ENCODE data around the gene CNTNAP4. TPM values are rescaled to one million over a fixed set of nuclear protein-coding genes. Genes with fewer than 3 reads are reported as not detected.

Gene CNTNAP4
- total RNA-seq, 2 experiments from 2014 or later, result not detected

GRCh38 chr16:76389126-76389525, 111.9 kb downstream of the CNTNAP4 start:
- ATAC-seq (no peak), DNase-seq (no peak)
- no peak overlapping the region for H3K4me3 Mint-ChIP-seq
- H3K27ac Mint-ChIP-seq, result no peak overlapping the region
- H3K27me3 Mint-ChIP-seq, result no peaks in the 10 kb centered on the region
- H3K9me3 Mint-ChIP-seq (ENCODE audit: low read depth), result peaks cover 1% of the 10 kb centered on the region
- CTCF ChIA-PET, result no interaction called here
- H3K36me3 Mint-ChIP-seq, result no peaks in the 10 kb centered on the region
- no peaks in the 10 kb centered on the region for H3K4me1 Mint-ChIP-seq

- H3K9me3 Mint-ChIP-seq (ENCODE audit: low read depth), result peaks cover 2% of the 10 kb centered on the region
- H3K36me3 Mint-ChIP-seq, result no peaks in the 10 kb centered on the region
- no peaks in the 10 kb centered on the region for H3K27me3 Mint-ChIP-seq
- CTCF ChIA-PET, result no interaction called here
- H3K4me1 Mint-ChIP-seq, result no peaks in the 10 kb centered on the region
- ATAC-seq (no peak), DNase-seq (no peak)
- no peak overlapping the region for H3K27ac Mint-ChIP-seq
- no peak overlapping the region for H3K4me3 Mint-ChIP-seq
These were observed 113.3 kb downstream of the CNTNAP4 start for GRCh38 chr16:76390476-76390875.

GRCh38 chr16:76396977-76397376, 119.8 kb downstream of the CNTNAP4 start:
- no peaks in the 10 kb centered on the region for H3K36me3 Mint-ChIP-seq
- peaks cover 7% of the 10 kb centered on the region for H3K9me3 Mint-ChIP-seq (ENCODE audit: low read depth)
- no peaks in the 10 kb centered on the region for H3K27me3 Mint-ChIP-seq
- DNase-seq (no peak), ATAC-seq (no peak)
- CTCF ChIA-PET, result no interaction called here
- no peak overlapping the region for H3K4me3 Mint-ChIP-seq
- no peak overlapping the region for H3K27ac Mint-ChIP-seq
- no peaks in the 10 kb centered on the region for H3K4me1 Mint-ChIP-seq

- CTCF ChIA-PET, result no interaction called here
- Mint-ChIP-seq H3K4me1 (no peaks in the 10 kb centered on the region), H3K4me3 (no peak overlapping the region), H3K9me3 (ENCODE audit: low read depth) (peaks cover 5% of the 10 kb centered on the region), H3K27ac (no peak overlapping the region), H3K27me3 (no peaks in the 10 kb centered on the region), H3K36me3 (no peaks in the 10 kb centered on the region)
- DNase-seq, result no peak
- ATAC-seq, result no peak
These were observed 132.5 kb downstream of the CNTNAP4 start for GRCh38 chr16:76409706-76410105.

- H3K27ac Mint-ChIP-seq, result no peak overlapping the region
- H3K4me1 Mint-ChIP-seq, result no peaks in the 10 kb centered on the region
- H3K9me3 Mint-ChIP-seq (ENCODE audit: low read depth), result peaks cover 2% of the 10 kb centered on the region
- ATAC-seq (no peak), DNase-seq (no peak)
- CTCF ChIA-PET, result no interaction called here
- no peaks in the 10 kb centered on the region for H3K36me3 Mint-ChIP-seq
- H3K27me3 Mint-ChIP-seq, result no peaks in the 10 kb centered on the region
- no peak overlapping the region for H3K4me3 Mint-ChIP-seq
These were observed 144.4 kb downstream of the CNTNAP4 start for GRCh38 chr16:76421571-76421970.

- H3K36me3 Mint-ChIP-seq, result no peaks in the 10 kb centered on the region
- H3K27me3 Mint-ChIP-seq, result no peaks in the 10 kb centered on the region
- H3K27ac Mint-ChIP-seq, result no peak overlapping the region
- no peak overlapping the region for H3K4me3 Mint-ChIP-seq
- CTCF ChIA-PET, result no interaction called here
- H3K9me3 Mint-ChIP-seq (ENCODE audit: low read depth), result peaks cover 7% of the 10 kb centered on the region
- no peak for DNase-seq
- no peaks in the 10 kb centered on the region for H3K4me1 Mint-ChIP-seq
- ATAC-seq, result no peak
These were observed 151.7 kb downstream of the CNTNAP4 start for GRCh38 chr16:76428858-76429257.

- Mint-ChIP-seq H3K4me3 (no peak overlapping the region), H3K36me3 (no peaks in the 10 kb centered on the region), H3K27me3 (no peaks in the 10 kb centered on the region), H3K4me1 (no peaks in the 10 kb centered on the region), H3K9me3 (ENCODE audit: low read depth) (peaks cover 3% of the 10 kb centered on the region), H3K27ac (no peak overlapping the region)
- ATAC-seq, result no peak
- no peak for DNase-seq
- CTCF ChIA-PET, result no interaction called here
These were observed 164.2 kb downstream of the CNTNAP4 start for GRCh38 chr16:76441391-76441790.

GRCh38 chr16:76441876-76442275, 164.7 kb downstream of the CNTNAP4 start:
- CTCF ChIA-PET, result no interaction called here
- H3K27me3 Mint-ChIP-seq, result no peaks in the 10 kb centered on the region
- H3K36me3 Mint-ChIP-seq, result no peaks in the 10 kb centered on the region

GRCh38 chr16:76443973-76444372, 166.8 kb downstream of the CNTNAP4 start:
- Mint-ChIP-seq H3K4me1 (no peaks in the 10 kb centered on the region), H3K36me3 (no peaks in the 10 kb centered on the region), H3K9me3 (ENCODE audit: low read depth) (peaks cover 10% of the 10 kb centered on the region), H3K4me3 (no peak overlapping the region), H3K27ac (no peak overlapping the region), H3K27me3 (no peaks in the 10 kb centered on the region)
- CTCF ChIA-PET, result no interaction called here
- no peak for ATAC-seq
- DNase-seq, result no peak

More at GRCh38 chr16:76441876-76442275, 164.7 kb downstream of the CNTNAP4 start:
- ATAC-seq (no peak), DNase-seq (no peak)
- Mint-ChIP-seq H3K27ac (no peak overlapping the region), H3K4me3 (no peak overlapping the region), H3K4me1 (no peaks in the 10 kb centered on the region), H3K9me3 (ENCODE audit: low read depth) (peaks cover 6% of the 10 kb centered on the region)

- H3K4me3 Mint-ChIP-seq, result no peak overlapping the region
These were observed 167.6 kb downstream of the CNTNAP4 start for GRCh38 chr16:76444832-76445231.

GRCh38 chr16:76445815-76446214, 168.6 kb downstream of the CNTNAP4 start:
- H3K4me1 Mint-ChIP-seq, result no peaks in the 10 kb centered on the region
- no peaks in the 10 kb centered on the region for H3K27me3 Mint-ChIP-seq
- CTCF ChIA-PET, result no interaction called here
- ATAC-seq (no peak), DNase-seq (no peak)
- no peak overlapping the region for H3K27ac Mint-ChIP-seq
- no peaks in the 10 kb centered on the region for H3K36me3 Mint-ChIP-seq
- H3K4me3 Mint-ChIP-seq, result no peak overlapping the region
- H3K9me3 Mint-ChIP-seq (ENCODE audit: low read depth), result peaks cover 10% of the 10 kb centered on the region

More at GRCh38 chr16:76444832-76445231, 167.6 kb downstream of the CNTNAP4 start:
- no peak for DNase-seq
- CTCF ChIA-PET, result no interaction called here
- peaks cover 10% of the 10 kb centered on the region for H3K9me3 Mint-ChIP-seq (ENCODE audit: low read depth)
- H3K4me1 Mint-ChIP-seq, result no peaks in the 10 kb centered on the region
- ATAC-seq, result no peak
- H3K27me3 Mint-ChIP-seq, result no peaks in the 10 kb centered on the region
- no peak overlapping the region for H3K27ac Mint-ChIP-seq
- H3K36me3 Mint-ChIP-seq, result no peaks in the 10 kb centered on the region

GRCh38 chr16:76446251-76446650, 169.1 kb downstream of the CNTNAP4 start:
- no peak for ATAC-seq

GRCh38 chr16:76450890-76451289, 173.7 kb downstream of the CNTNAP4 start:
- ATAC-seq, result no peak
- CTCF ChIA-PET, result no interaction called here

More at GRCh38 chr16:76446251-76446650, 169.1 kb downstream of the CNTNAP4 start:
- no peak for DNase-seq
- Mint-ChIP-seq H3K27ac (no peak overlapping the region), H3K36me3 (no peaks in the 10 kb centered on the region), H3K9me3 (ENCODE audit: low read depth) (peaks cover 10% of the 10 kb centered on the region), H3K4me1 (no peaks in the 10 kb centered on the region), H3K4me3 (no peak overlapping the region), H3K27me3 (no peaks in the 10 kb centered on the region)
- CTCF ChIA-PET, result no interaction called here

GRCh38 chr16:76455257-76455656, 178.1 kb downstream of the CNTNAP4 start:
- no peak overlapping the region for H3K27ac Mint-ChIP-seq
- no peak overlapping the region for H3K4me3 Mint-ChIP-seq
- H3K9me3 Mint-ChIP-seq (ENCODE audit: low read depth), result peaks cover 6% of the 10 kb centered on the region
- CTCF ChIA-PET, result no interaction called here
- no peaks in the 10 kb centered on the region for H3K36me3 Mint-ChIP-seq
- no peaks in the 10 kb centered on the region for H3K27me3 Mint-ChIP-seq
- ATAC-seq, result no peak
- no peak for DNase-seq
- no peaks in the 10 kb centered on the region for H3K4me1 Mint-ChIP-seq

More at GRCh38 chr16:76450890-76451289, 173.7 kb downstream of the CNTNAP4 start:
- H3K4me1 Mint-ChIP-seq, result no peaks in the 10 kb centered on the region
- no peak overlapping the region for H3K27ac Mint-ChIP-seq
- H3K36me3 Mint-ChIP-seq, result no peaks in the 10 kb centered on the region
- no peaks in the 10 kb centered on the region for H3K27me3 Mint-ChIP-seq
- H3K4me3 Mint-ChIP-seq, result no peak overlapping the region
- H3K9me3 Mint-ChIP-seq (ENCODE audit: low read depth), result peaks cover 12% of the 10 kb centered on the region
- DNase-seq, result no peak

- Mint-ChIP-seq H3K4me1 (no peaks in the 10 kb centered on the region), H3K4me3 (no peak overlapping the region), H3K9me3 (ENCODE audit: low read depth) (peaks cover 6% of the 10 kb centered on the region), H3K36me3 (no peaks in the 10 kb centered on the region), H3K27ac (no peak overlapping the region), H3K27me3 (no peaks in the 10 kb centered on the region)
- CTCF ChIA-PET, result no interaction called here
- no peak for DNase-seq
- no peak for ATAC-seq
These were observed 178.8 kb downstream of the CNTNAP4 start for GRCh38 chr16:76456016-76456415.
